Fibroblast of peridontal ligament (primary cell): ENCODE results near the gene EDN2.

Experiments used
- DNase-seq: peaks from one replicate; pipeline ENCODE4 v3.0.0-alpha.2; 2010; ENCODE audit errors: extremely low read depth

EDN2 gene

GRCh38 chr1:41465741-41466140 is 18.7 kb downstream of the EDN2 start:
- no peak for DNase-seq

GRCh38 chr1:41464885-41465284 is 19.6 kb downstream of the EDN2 start:
- no peak for DNase-seq

- no peak for DNase-seq
Measured at GRCh38 chr1:41463516-41463915, 21.0 kb downstream of the EDN2 start.

- DNase-seq: no peak
Measured at GRCh38 chr1:41462680-41463004, 21.8 kb downstream of the EDN2 start.

GRCh38 chr1:41461790-41462679 is 22.4 kb downstream of the EDN2 start:
- no peak for DNase-seq

GRCh38 chr1:41456847-41457540 is 27.5 kb downstream of the EDN2 start:
- no peak for DNase-seq

- no peak for DNase-seq
Measured at GRCh38 chr1:41455479-41456332, 28.8 kb downstream of the EDN2 start.

- DNase-seq: no peak
Measured at GRCh38 chr1:41454406-41454805, 30.1 kb downstream of the EDN2 start.

- DNase-seq: no peak
Measured at GRCh38 chr1:41452704-41453290, 31.7 kb downstream of the EDN2 start.

- DNase-seq: no peak
Measured at GRCh38 chr1:41450747-41451285, 33.7 kb downstream of the EDN2 start.

GRCh38 chr1:41449326-41449921 is 35.1 kb downstream of the EDN2 start:
- DNase-seq: no peak

GRCh38 chr1:41448821-41449220 is 35.7 kb downstream of the EDN2 start:
- no peak for DNase-seq

GRCh38 chr1:41447995-41448770 is 36.3 kb downstream of the EDN2 start:
- no peak for DNase-seq

- DNase-seq: no peak
Measured at GRCh38 chr1:41446851-41447610, 37.5 kb downstream of the EDN2 start.

GRCh38 chr1:41444785-41445184 is 39.7 kb downstream of the EDN2 start:
- DNase-seq: no peak

- no peak for DNase-seq
Measured at GRCh38 chr1:41444246-41444645, 40.2 kb downstream of the EDN2 start.

- no peak for DNase-seq
Measured at GRCh38 chr1:41442697-41443251, 41.7 kb downstream of the EDN2 start.

GRCh38 chr1:41440321-41441085 is 44.0 kb downstream of the EDN2 start:
- no peak for DNase-seq

- no peak for DNase-seq
Measured at GRCh38 chr1:41439234-41439633, 45.2 kb downstream of the EDN2 start.
